Astrocyte (in vitro differentiated cells and primary cell): ENCODE data around the gene DPF3. TPM values are rescaled to one million over a fixed set of nuclear protein-coding genes. Genes with fewer than 3 reads are reported as not detected.

Source experiments
- DNase-seq: peaks from one replicate; pipeline ENCODE4 v3.0.0-alpha.2; 2010; ENCODE audit warnings: low read depth
- FAIRE-seq: peaks from 2 replicates; lab custom pipeline; 2011; peaks lifted over from hg19 to GRCh38; lab: Jason Lieb, UNC
- H2AFZ ChIP-seq: 2 replicates; pipeline ENCODE4 v1.6.0; 2012; ENCODE audit warnings: low read depth, low read length, inconsistent platforms
- H3K27ac ChIP-seq: 2 replicates; pipeline ENCODE4 v1.5.1; 2011; ENCODE audit warnings: low read depth, low read length, inconsistent platforms
- H3K27me3 ChIP-seq: 2 replicates; pipeline ENCODE4 v1.6.0; 2011; ENCODE audit warnings: low read length, inconsistent platforms; ENCODE audit not compliant: insufficient read depth
- H3K36me3 ChIP-seq: 2 replicates; pipeline ENCODE4 v1.5.1; 2011; ENCODE audit warnings: low read length, inconsistent platforms; ENCODE audit not compliant: insufficient read depth
- H3K4me1 ChIP-seq: 2 replicates; pipeline ENCODE4 v1.5.1; 2011; ENCODE audit warnings: low read length, inconsistent platforms; ENCODE audit not compliant: insufficient read depth
- H3K4me2 ChIP-seq: 2 replicates; pipeline ENCODE4 v1.6.0; 2012; ENCODE audit warnings: low read length, inconsistent platforms
- H3K4me3 ChIP-seq: 2 replicates; pipeline ENCODE4 v1.5.1; 2011; ENCODE audit warnings: low read depth, mild to moderate bottlenecking, low read length, inconsistent platforms; ENCODE audit not compliant: insufficient read depth
- H3K79me2 ChIP-seq: 2 replicates; pipeline ENCODE4 v1.6.0; 2012; ENCODE audit warnings: mild to moderate bottlenecking, low read length, inconsistent platforms; ENCODE audit not compliant: insufficient read depth
- H3K9ac ChIP-seq: 2 replicates; pipeline ENCODE4 v1.6.0; 2012; ENCODE audit warnings: mild to moderate bottlenecking, low read length, inconsistent platforms
- H3K9me3 ChIP-seq: 2 replicates; pipeline ENCODE4 v1.5.1; 2012; ENCODE audit warnings: low read depth, mild to moderate bottlenecking, low read length, inconsistent platforms; ENCODE audit not compliant: insufficient read depth
- H4K20me1 ChIP-seq: 2 replicates; pipeline ENCODE4 v1.6.0; 2012; ENCODE audit warnings: low read length, inconsistent platforms; ENCODE audit not compliant: insufficient read depth
- H3K27ac Mint-ChIP-seq: one replicate; pipeline ENCODE4 v1.8.0; 2021; ENCODE audit warnings: mild to moderate bottlenecking, mixed read lengths; ENCODE audit not compliant: unreplicated experiment
- H3K27me3 Mint-ChIP-seq: one replicate; pipeline ENCODE4 v1.8.0; 2021; ENCODE audit warnings: low read depth, mixed read lengths; ENCODE audit not compliant: unreplicated experiment
- H3K36me3 Mint-ChIP-seq: one replicate; pipeline ENCODE4 v1.8.0; 2021; ENCODE audit warnings: low read depth, mixed read lengths; ENCODE audit not compliant: unreplicated experiment
- H3K4me1 Mint-ChIP-seq: one replicate; pipeline ENCODE4 v1.8.0; 2021; ENCODE audit warnings: low read depth, mixed read lengths; ENCODE audit not compliant: unreplicated experiment
- H3K4me3 Mint-ChIP-seq: one replicate; pipeline ENCODE4 v1.8.0; 2021; ENCODE audit warnings: mild to moderate bottlenecking, moderate library complexity, mixed read lengths; ENCODE audit not compliant: unreplicated experiment
- H3K9me3 Mint-ChIP-seq: one replicate; pipeline ENCODE4 v1.8.0; 2021; ENCODE audit warnings: mild to moderate bottlenecking, mixed read lengths; ENCODE audit not compliant: unreplicated experiment
- EZH2 ChIP-seq: IDR thresholded peaks from 2 replicates; pipeline ENCODE4 v1.6.1; 2012; ENCODE audit warnings: mild to moderate bottlenecking, low read length, inconsistent platforms; ENCODE audit not compliant: insufficient read depth
- total RNA-seq: library from RNA; stranded (reverse); gene quantifications from 2 replicates; pipeline ENCODE4 v1.2.1, GENCODE V29; 2021
- TF ChIP-seq, protein P1 (sequence below): IDR thresholded peaks from 2 replicates; pipeline ENCODE4 v1.5.1; 2011; ENCODE audit warnings: low read depth, mild to moderate bottlenecking, inconsistent platforms, low read length, moderate library complexity; ENCODE audit not compliant: insufficient read depth

The DPF3 gene
- total RNA-seq, 1 donor from 2014 or later = 2.4 TPM

DNA sequence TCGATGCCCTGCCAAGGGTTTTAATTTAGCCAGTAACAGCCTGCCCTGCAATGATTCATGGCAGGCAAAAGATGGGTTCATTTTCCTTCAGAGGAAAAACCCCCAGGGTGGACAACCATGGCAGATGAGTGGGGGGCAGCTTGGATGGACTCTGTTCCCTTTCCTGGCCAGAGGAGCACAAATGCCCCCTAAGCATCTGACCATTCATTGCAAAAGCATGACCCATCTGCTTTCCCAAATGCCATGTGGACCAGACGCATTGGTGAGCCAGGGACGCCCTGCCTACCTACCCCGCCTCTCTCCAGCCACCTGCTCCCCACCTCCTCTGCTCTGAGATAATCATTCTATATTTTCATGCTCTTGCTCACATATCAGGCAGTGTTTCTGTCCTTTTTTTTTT is 281.9 kb downstream of the DPF3 start:
- Histone ChIP-seq H3K4me2 (no peak overlapping the region), H2AFZ (no peak overlapping the region), H3K27ac (no peak overlapping the region), H3K79me2 (no peaks in the 10 kb centered on the region), H3K27me3 (no peaks in the 10 kb centered on the region), H3K4me1 (peaks cover 61% of the 10 kb centered on the region), H3K9me3 (no peaks in the 10 kb centered on the region), H3K9ac (no peak overlapping the region), H4K20me1 (no peaks in the 10 kb centered on the region), H3K36me3 (no peaks in the 10 kb centered on the region), H3K4me3 (no peak overlapping the region)
- no peaks in the 10 kb centered on the region for H3K27me3 Mint-ChIP-seq
- no peak for TF ChIP-seq EZH2
- TF ChIP-seq, protein P1, sequence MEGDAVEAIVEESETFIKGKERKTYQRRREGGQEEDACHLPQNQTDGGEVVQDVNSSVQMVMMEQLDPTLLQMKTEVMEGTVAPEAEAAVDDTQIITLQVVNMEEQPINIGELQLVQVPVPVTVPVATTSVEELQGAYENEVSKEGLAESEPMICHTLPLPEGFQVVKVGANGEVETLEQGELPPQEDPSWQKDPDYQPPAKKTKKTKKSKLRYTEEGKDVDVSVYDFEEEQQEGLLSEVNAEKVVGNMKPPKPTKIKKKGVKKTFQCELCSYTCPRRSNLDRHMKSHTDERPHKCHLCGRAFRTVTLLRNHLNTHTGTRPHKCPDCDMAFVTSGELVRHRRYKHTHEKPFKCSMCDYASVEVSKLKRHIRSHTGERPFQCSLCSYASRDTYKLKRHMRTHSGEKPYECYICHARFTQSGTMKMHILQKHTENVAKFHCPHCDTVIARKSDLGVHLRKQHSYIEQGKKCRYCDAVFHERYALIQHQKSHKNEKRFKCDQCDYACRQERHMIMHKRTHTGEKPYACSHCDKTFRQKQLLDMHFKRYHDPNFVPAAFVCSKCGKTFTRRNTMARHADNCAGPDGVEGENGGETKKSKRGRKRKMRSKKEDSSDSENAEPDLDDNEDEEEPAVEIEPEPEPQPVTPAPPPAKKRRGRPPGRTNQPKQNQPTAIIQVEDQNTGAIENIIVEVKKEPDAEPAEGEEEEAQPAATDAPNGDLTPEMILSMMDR = no peak
- H3K27ac Mint-ChIP-seq = no peak overlapping the region
- DNase-seq (no peak), FAIRE-seq (no peak)
- H3K9me3 Mint-ChIP-seq = no peaks in the 10 kb centered on the region
- no peak overlapping the region for H3K4me3 Mint-ChIP-seq
- peaks cover 45% of the 10 kb centered on the region for H3K4me1 Mint-ChIP-seq
- no peaks in the 10 kb centered on the region for H3K36me3 Mint-ChIP-seq

DNA sequence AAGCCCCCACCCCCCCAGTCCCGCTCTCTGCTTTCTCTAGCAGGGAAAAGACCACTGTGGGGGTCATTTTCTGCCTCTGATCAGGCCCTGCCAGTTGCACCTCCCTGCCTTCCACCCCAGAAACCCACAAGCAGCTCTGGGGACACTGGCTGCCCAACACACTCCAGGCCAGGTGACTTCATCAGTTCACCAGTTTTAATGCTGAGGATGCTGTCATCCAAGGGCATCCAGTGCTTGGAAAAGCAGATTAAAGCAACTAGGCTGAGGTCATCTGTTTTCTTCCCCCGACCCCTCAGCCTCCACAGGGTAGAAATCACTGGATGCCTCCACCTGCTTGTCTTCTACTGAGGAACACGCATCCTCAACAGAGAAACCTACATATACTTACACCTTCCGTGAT is 282.4 kb downstream of the DPF3 start:
- Mint-ChIP-seq H3K4me1 (peaks cover 43% of the 10 kb centered on the region), H3K9me3 (peaks cover 1% of the 10 kb centered on the region), H3K36me3 (no peaks in the 10 kb centered on the region), H3K27ac (no peak overlapping the region), H3K27me3 (no peaks in the 10 kb centered on the region), H3K4me3 (no peak overlapping the region)
- Histone ChIP-seq H3K36me3 (no peaks in the 10 kb centered on the region), H3K9me3 (no peaks in the 10 kb centered on the region), H3K9ac (no peak overlapping the region), H3K27ac (no peak overlapping the region), H2AFZ (no peak overlapping the region), H3K4me2 (no peak overlapping the region), H3K4me3 (no peak overlapping the region), H3K27me3 (no peaks in the 10 kb centered on the region), H3K4me1 (peaks cover 59% of the 10 kb centered on the region), H4K20me1 (no peaks in the 10 kb centered on the region), H3K79me2 (no peaks in the 10 kb centered on the region)
- FAIRE-seq (no peak), DNase-seq (no peak)
- TF ChIP-seq, protein P1 = no peak

DNA sequence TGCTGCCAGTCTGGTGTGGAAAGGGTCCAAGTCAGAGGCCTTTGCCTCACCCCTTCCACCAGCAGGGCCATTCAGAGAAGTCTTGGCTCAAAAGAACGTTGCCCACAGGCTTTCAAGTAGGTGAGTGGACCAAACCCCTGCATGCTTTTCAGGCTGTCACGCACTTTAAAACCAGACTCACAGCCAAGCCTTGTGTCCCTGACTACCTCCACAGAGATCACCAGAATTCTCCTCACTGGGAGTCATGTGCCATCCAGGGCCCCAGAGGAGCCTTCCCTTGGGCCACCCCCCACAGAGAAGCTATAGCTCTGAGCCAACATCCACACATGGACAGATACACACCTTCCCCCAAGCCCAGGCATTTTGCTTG is 283.1 kb downstream of the DPF3 start:
- H3K36me3 Mint-ChIP-seq = no peaks in the 10 kb centered on the region
- H2AFZ ChIP-seq = no peak overlapping the region

More for the DNA sequence above, 283.1 kb downstream of the DPF3 start:
- Mint-ChIP-seq H3K9me3 (peaks cover 1% of the 10 kb centered on the region), H3K27me3 (no peaks in the 10 kb centered on the region), H3K4me3 (no peak overlapping the region), H3K4me1 (peaks cover 36% of the 10 kb centered on the region), H3K27ac (peak overlapping the region; percentile 34)
- Histone ChIP-seq H3K4me1 (peaks cover 52% of the 10 kb centered on the region), H3K79me2 (no peaks in the 10 kb centered on the region), H3K36me3 (no peaks in the 10 kb centered on the region), H4K20me1 (no peaks in the 10 kb centered on the region), H3K9me3 (no peaks in the 10 kb centered on the region), H3K4me3 (no peak overlapping the region), H3K27ac (peak overlapping the region; percentile 6), H3K27me3 (no peaks in the 10 kb centered on the region), H3K4me2 (no peak overlapping the region), H3K9ac (no peak overlapping the region)
- FAIRE-seq (no peak), DNase-seq (peak; percentile 53)
- TF ChIP-seq, protein P1 = no peak
- TF ChIP-seq EZH2 = no peak
